K562 (cell line): ENCODE results near the gene ADRM1. TPM values are rescaled to one million over a fixed set of nuclear protein-coding genes. Genes with fewer than 3 reads are reported as not detected.

Experiments used
- ATAC-seq: fragments of 200-7000 bp; cut with Tn5 transposase; 3 replicates; pipeline ENCODE4 v1.9.1; 2020; ENCODE audit warnings: moderate library complexity
- BruUV-seq: library from RNA; stranded (reverse); fragments of 400-500 nt; replicated peaks from 2 replicates; lab custom pipeline; 2021; lab: Mats Ljungman, UMichigan
- CTCF ChIA-PET: fragments of 300-600 bp; formaldehyde crosslinking; extraction: SDS; loops from one replicate; lab custom pipeline; 2021; ENCODE audit warnings: low intra/inter-chr PET ratio; lab: Yijun Ruan, JAX
- POLR2A ChIA-PET: fragments of 300-600, 350-650 bp; sonication (Branson Sonifier 250); formaldehyde crosslinking; extraction: SDS; loops from one replicate; lab custom pipeline; 2021; ENCODE audit warnings: antibody characterized with exemption, inconsistent platforms; lab: Yijun Ruan, JAX
- DNase-seq, 4 experiments: peaks; one replicate each; pipeline versions ENCODE4 v3.0.0 to v3.0.0-alpha.2; 2011 to 2018; ENCODE audit warnings: low spot score in 3 of 4, mixed read lengths in 3 of 4; ENCODE audit errors: extremely low read depth in 1 of 4
- FAIRE-seq: peaks from 2 replicates; lab custom pipeline; 2011; peaks lifted over from hg19 to GRCh38; lab: Jason Lieb, UNC
- H2AFZ ChIP-seq: 2 replicates; pipeline ENCODE4 v1.6.0; 2011; ENCODE audit warnings: low read depth, low read length, control low read depth, inconsistent platforms
- H3K27ac ChIP-seq: fragments of 200-600 bp; 3 replicates; pipeline ENCODE4 v1.8.0; 2011; ENCODE audit warnings: low read depth, mild to moderate bottlenecking, control low read depth, inconsistent platforms, low read length, moderate library complexity, mixed read lengths; ENCODE audit errors: extremely low read depth
- H3K27me3 ChIP-seq, 2 experiments: fragments of 300-600 bp in 1 of 2; 2 replicates in 1 of 2; 3 replicates in 1 of 2; pipeline versions ENCODE4 v1.6.0 to v1.8.0; 2011; ENCODE audit warnings: inconsistent platforms in 2 of 2, low read length in 2 of 2, mild to moderate bottlenecking in 1 of 2, mixed read lengths in 1 of 2, moderate library complexity in 1 of 2; ENCODE audit not compliant: control insufficient read depth in 2 of 2, insufficient read depth in 2 of 2
- H3K36me3 ChIP-seq: fragments of 300-600 bp; 3 replicates; pipeline ENCODE4 v1.8.0; 2011; ENCODE audit warnings: mild to moderate bottlenecking, low read length, inconsistent platforms; ENCODE audit not compliant: control insufficient read depth, insufficient read depth
- H3K4me1 ChIP-seq, 2 experiments: fragments of 200-600 bp in 1 of 2; replicated peaks in 1 of 2; 2 replicates in 1 of 2; 3 replicates in 1 of 2; pipeline versions ENCODE4 v1.5.1 to v1.8.0; 2011; ENCODE audit warnings: inconsistent platforms in 2 of 2, low read length in 2 of 2, mild to moderate bottlenecking in 1 of 2, mixed read lengths in 1 of 2, moderate library complexity in 1 of 2; ENCODE audit not compliant: control insufficient read depth in 2 of 2, insufficient read depth in 2 of 2
- H3K4me2 ChIP-seq: 2 replicates; pipeline ENCODE4 v1.6.1; 2011; ENCODE audit warnings: low read length, control low read depth, inconsistent platforms, mixed read lengths; ENCODE audit not compliant: insufficient read depth
- H3K4me3 ChIP-seq: fragments of 200-600 bp; sonication (generic), shearing (Covaris generic); 2 replicates; pipeline ENCODE4 v1.5.1; 2016; ENCODE audit warnings: control low read depth, inconsistent platforms
- H3K79me2 ChIP-seq: fragments of 200-600 bp; 3 replicates; pipeline ENCODE4 v1.8.0; 2011; ENCODE audit warnings: low read length, inconsistent platforms; ENCODE audit not compliant: control insufficient read depth, insufficient read depth
- H3K9ac ChIP-seq, 2 experiments: 2 replicates each; pipeline versions ENCODE4 v1.6.0 to v1.6.1; 2011; ENCODE audit warnings: low read depth in 2 of 2, low read length in 2 of 2, control low read depth in 1 of 2, inconsistent platforms in 1 of 2, mild to moderate bottlenecking in 1 of 2, mixed read lengths in 1 of 2; ENCODE audit not compliant: insufficient read depth in 1 of 2
- H3K9me1 ChIP-seq: one replicate; pipeline ENCODE4 v1.6.0; 2011; ENCODE audit warnings: inconsistent platforms, mild to moderate bottlenecking, low read length, moderate library complexity; ENCODE audit not compliant: control insufficient read depth, insufficient read depth
- H3K9me3 ChIP-seq: replicated peaks from 2 replicates; pipeline ENCODE4 v1.5.1; 2011; ENCODE audit warnings: low read depth, low read length, inconsistent platforms; ENCODE audit not compliant: control insufficient read depth, insufficient read depth
- H4K20me1 ChIP-seq: replicated peaks from 2 replicates; pipeline ENCODE4 v1.6.1; 2011; ENCODE audit warnings: low read length, inconsistent platforms, mixed read lengths; ENCODE audit not compliant: control insufficient read depth, insufficient read depth
- ATF1 ChIP-seq, 2 experiments: fragments of 450-650 bp in 1 of 2; IDR thresholded peaks; 2 replicates each; pipeline ENCODE4 v1.6.1; 2016; ENCODE audit warnings: missing compliant biosample characterization in 1 of 2, missing genetic modification characterization in 1 of 2
- DDX20 ChIP-seq: fragments of 450-650 bp; IDR thresholded peaks from 2 replicates; pipeline ENCODE4 v1.6.1; 2016; ENCODE audit warnings: missing genetic modification characterization, low read depth, mild to moderate bottlenecking, missing compliant biosample characterization, moderate library complexity
- FOXP4 ChIP-seq: sonication (generic); formaldehyde crosslinking; IDR thresholded peaks from 2 replicates; pipeline ENCODE4 v1.8.0; 2022; ENCODE audit warnings: mild to moderate bottlenecking, missing genetic modification reagents, borderline replicate concordance
- GATA2 ChIP-seq: sonication (generic); formaldehyde crosslinking; IDR thresholded peaks from 2 replicates; pipeline ENCODE4 v1.4.0; 2020; ENCODE audit warnings: mild to moderate bottlenecking, missing genetic modification reagents
- JUND ChIP-seq, 2 experiments: IDR thresholded peaks; 2 replicates in 1 of 2; 3 replicates in 1 of 2; pipeline ENCODE4 v1.6.1; 2011; ENCODE audit warnings: borderline replicate concordance in 2 of 2, low read depth in 2 of 2, low read length in 2 of 2, improper control_type of control experiment in 1 of 2, missing biosample characterization in 1 of 2, missing genetic modification characterization in 1 of 2, missing genetic modification reagents in 1 of 2
- RBM17 ChIP-seq: fragments of 200-400 bp; formaldehyde crosslinking; IDR thresholded peaks from 2 replicates; pipeline ENCODE4 v1.6.1; 2017; ENCODE audit warnings: low read depth, mild to moderate bottlenecking, low read length, borderline replicate concordance
- TFAM ChIP-seq: fragments of 250-450 bp; sonication (Bioruptor Pico); conservative IDR thresholded peaks from 2 replicates; pipeline ENCODE4 v1.5.0; 2021; ENCODE audit warnings: mild to moderate bottlenecking, moderate library complexity
- TFAP4 ChIP-seq: sonication (generic); formaldehyde crosslinking; IDR thresholded peaks from 2 replicates; pipeline ENCODE4 v1.8.0; 2022; ENCODE audit warnings: missing genetic modification reagents, mild to moderate bottlenecking, moderate library complexity, borderline replicate concordance
- USF1 ChIP-seq: sonication (generic); formaldehyde crosslinking; IDR thresholded peaks from 2 replicates; pipeline ENCODE4 v1.9.0; 2022; ENCODE audit warnings: mild to moderate bottlenecking, missing genetic modification reagents
- ZNF24 ChIP-seq: fragments of 450-650 bp; IDR thresholded peaks from 2 replicates; pipeline ENCODE4 v1.6.1; 2016
- ZNF609 ChIP-seq: sonication (generic); formaldehyde crosslinking; IDR thresholded peaks from 2 replicates; pipeline ENCODE4 v1.8.1; 2023; ENCODE audit warnings: missing genetic modification reagents, mild to moderate bottlenecking, borderline replicate concordance
- ZNF780A ChIP-seq: fragments of 250-450 bp; sonication (Bioruptor Pico); IDR thresholded peaks from 2 replicates; pipeline ENCODE4 v1.5.0; 2021; ENCODE audit warnings: mild to moderate bottlenecking
- WGBS: fragments of 100-300 bp; shearing (Covaris generic); methylation state at CpG from one replicate; pipeline ENCODE4 v1.1.6; 2016; ENCODE audit warnings: low coverage, mixed read lengths; ENCODE audit not compliant: insufficient coverage; ENCODE audit errors: missing lambda C conversion rate; 5-methylcytosine and 5-hydroxymethylcytosine counted together
- in situ Hi-C: fragments of 300-500 bp; cut with MboI; formaldehyde crosslinking; loops from 4 replicates; pipeline ENCODE4 v1.15.0; 2018; ENCODE audit warnings: inconsistent platforms, mixed read lengths
- intact Hi-C: fragments of 100-400 bp; cut with micrococcal nuclease; formaldehyde crosslinking; loops from 2 replicates; pipeline ENCODE4 v1.14.2; 2022
- polyA plus RNA-seq, 8 experiments: library from polyadenylated mRNA; depleted of rRNA in 4 of 8; stranded (reverse) in 5 of 8; unstranded in 3 of 8; fragments of >200 nt; fragmentation: Nextera tagmentation in 2 of 8; fragmentation: Illumina TruSeq in 1 of 8; extraction: Ambion mirVana in 2 of 8; extraction: Trizol in 1 of 8; gene quantifications; 2 replicates each; pipeline versions ENCODE4 v1.2.1 to v1.2.3, GENCODE V29; 2011 to 2014; ENCODE audit warnings: inconsistent platforms in 1 of 8, missing spikeins in 1 of 8
- total RNA-seq, 7 experiments: library from RNA; depleted of rRNA in 6 of 7; stranded (reverse); fragments of >200 nt in 6 of 7; fragmentation: Illumina TruSeq in 2 of 7; extraction: Trizol in 2 of 7; gene quantifications; 2 replicates each; pipeline versions ENCODE4 v1.2.1 to v1.2.3, GENCODE V29; 2011 to 2021; ENCODE audit warnings: low replicate concordance in 1 of 7

The ADRM1 gene
- total and polyA plus RNA-seq, 9 of the 15 experiments (the other 6 are each of a cell fraction or from before 2014, with no cell fraction given) = 5.0 to 223 (median 67.4) TPM

- no peak overlapping the region for H2AFZ ChIP-seq
- no peak overlapping the region for H3K27ac ChIP-seq
- no peak for DNase-seq
- peaks cover 23% of the 10 kb centered on the region; the same call in 2 of the 3 replicates for H3K36me3 ChIP-seq
- no peak overlapping the region for H3K4me3 ChIP-seq
- POLR2A ChIA-PET = no interaction called here
- in situ Hi-C loops = no loop called here
- H3K4me1 ChIP-seq = peaks cover 0 to 13% of the 10 kb centered on the region in 2 experiments; a peak in 2 of 5 replicates
- ATAC-seq = no peak
- H3K9me3 ChIP-seq = no peaks in the 10 kb centered on the region
- BruUV-seq = no TSS peak
- intact Hi-C loops = no loop called here
- FAIRE-seq = no peak
- no peak overlapping the region for H3K4me2 ChIP-seq
- no peaks in the 10 kb centered on the region for H3K9me1 ChIP-seq
- no peak overlapping the region for H3K9ac ChIP-seq
- H3K27me3 ChIP-seq = no peaks in the 10 kb centered on the region
- peaks cover 6% of the 10 kb centered on the region; the same call in 1 of the 2 replicates for H4K20me1 ChIP-seq
- no peaks in the 10 kb centered on the region for H3K79me2 ChIP-seq
- CTCF ChIA-PET = interaction anchor here (0.6 kb wide), 1 partner anchor 368 kb away, joined by 3 read pairs; no protein-coding TSS in a partner anchor
- 68% methylated on average over 7 of the region's 7 CpGs for WGBS
- TF ChIP-seq TFAP4 = no peak
- TF ChIP-seq ZNF609 (CRISPR knock-in tag) = no peak
- TF ChIP-seq GATA2 = no peak
- TF ChIP-seq USF1 (CRISPR knock-in tag) = no peak
- TF ChIP-seq RBM17 = no peak
- TF ChIP-seq JUND (IDR thresholded peaks at IDR 0.05; ENCODE audit: borderline replicate concordance, low read depth, low read length) = no peak
- no peak for TF ChIP-seq JUND (tag; IDR thresholded peaks at IDR 0.05; ENCODE audit: borderline replicate concordance, low read depth, low read length)
- TF ChIP-seq FOXP4 (CRISPR knock-in tag) = no peak
- no peak for TF ChIP-seq TFAM (CRISPR knock-in tag)
- TF ChIP-seq ATF1 (CRISPR knock-in tag; IDR thresholded peaks at IDR 0.05) = no peak
- TF ChIP-seq ATF1 (tag; IDR thresholded peaks at IDR 0.05) = no peak
- TF ChIP-seq ZNF24 = no peak
- TF ChIP-seq ZNF780A (CRISPR knock-in tag) = no peak
- no peak for TF ChIP-seq DDX20
These were observed 34.4 kb upstream of the ADRM1 start for GRCh38 chr20:62268228-62268900.
